ENCODE measurements around the gene RAD9A. TPM values are rescaled to one million over a fixed set of nuclear protein-coding genes. Genes with fewer than 3 reads are reported as not detected.
A peak's percentile ranks its signal among the peaks of the same experiment; 100 is the strongest.

RAD9A gene
- total RNA-seq, 1 donor = 7.6 TPM

DNA sequence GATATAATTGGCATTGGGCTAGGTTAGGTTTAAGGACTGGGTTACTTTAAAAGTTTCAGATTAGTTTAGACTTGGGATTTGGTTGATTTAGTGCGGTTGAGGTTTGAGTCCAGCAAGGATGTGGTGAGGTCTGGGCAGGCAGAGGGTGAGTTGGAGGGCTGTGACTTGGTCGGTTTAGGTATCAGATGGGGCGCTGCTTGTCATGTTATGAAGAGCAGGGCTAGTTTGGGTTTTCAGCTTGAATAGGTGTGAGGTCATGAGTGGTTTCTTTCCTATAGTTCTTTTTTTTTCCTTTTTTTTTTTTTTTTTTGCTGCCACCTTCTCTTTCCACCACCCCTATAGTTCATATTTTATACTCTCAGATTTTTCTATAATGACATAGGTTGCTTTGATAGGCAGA lies 23.2 kb upstream of the RAD9A start:
- TF ChIP-seq, protein P1, sequence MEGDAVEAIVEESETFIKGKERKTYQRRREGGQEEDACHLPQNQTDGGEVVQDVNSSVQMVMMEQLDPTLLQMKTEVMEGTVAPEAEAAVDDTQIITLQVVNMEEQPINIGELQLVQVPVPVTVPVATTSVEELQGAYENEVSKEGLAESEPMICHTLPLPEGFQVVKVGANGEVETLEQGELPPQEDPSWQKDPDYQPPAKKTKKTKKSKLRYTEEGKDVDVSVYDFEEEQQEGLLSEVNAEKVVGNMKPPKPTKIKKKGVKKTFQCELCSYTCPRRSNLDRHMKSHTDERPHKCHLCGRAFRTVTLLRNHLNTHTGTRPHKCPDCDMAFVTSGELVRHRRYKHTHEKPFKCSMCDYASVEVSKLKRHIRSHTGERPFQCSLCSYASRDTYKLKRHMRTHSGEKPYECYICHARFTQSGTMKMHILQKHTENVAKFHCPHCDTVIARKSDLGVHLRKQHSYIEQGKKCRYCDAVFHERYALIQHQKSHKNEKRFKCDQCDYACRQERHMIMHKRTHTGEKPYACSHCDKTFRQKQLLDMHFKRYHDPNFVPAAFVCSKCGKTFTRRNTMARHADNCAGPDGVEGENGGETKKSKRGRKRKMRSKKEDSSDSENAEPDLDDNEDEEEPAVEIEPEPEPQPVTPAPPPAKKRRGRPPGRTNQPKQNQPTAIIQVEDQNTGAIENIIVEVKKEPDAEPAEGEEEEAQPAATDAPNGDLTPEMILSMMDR (IDR thresholded peaks at IDR 0.05; ENCODE audit: extremely low read depth, low read depth, low read length) = no peak
- Histone ChIP-seq H3K9me3 (ENCODE audit: low read depth, low read length) (no peaks in the 10 kb centered on the region), H3K79me2 (ENCODE audit: insufficient read depth, low read length) (peaks cover 90% of the 10 kb centered on the region), H2AFZ (ENCODE audit: low read length) (no peak overlapping the region), H3K27me3 (ENCODE audit: insufficient read depth, low read length) (no peaks in the 10 kb centered on the region), H3K36me3 (ENCODE audit: insufficient read depth, low read length) (peaks cover 24% of the 10 kb centered on the region), H4K20me1 (ENCODE audit: insufficient read depth, low read length) (peaks cover 73% of the 10 kb centered on the region), H3K27ac (ENCODE audit: low read depth, low read length) (peak overlapping the region; percentile 66), H3K4me2 (ENCODE audit: insufficient read depth, low read length) (peak overlapping the region; percentile 16), H3K4me1 (ENCODE audit: insufficient read depth, low read length) (peaks cover 59% of the 10 kb centered on the region), H3K4me3 (ENCODE audit: insufficient read depth, low read length) (no peak overlapping the region)
- peak; percentile 90 for DNase-seq (ENCODE audit: insufficient read length, low spot score, missing footprints)

DNA sequence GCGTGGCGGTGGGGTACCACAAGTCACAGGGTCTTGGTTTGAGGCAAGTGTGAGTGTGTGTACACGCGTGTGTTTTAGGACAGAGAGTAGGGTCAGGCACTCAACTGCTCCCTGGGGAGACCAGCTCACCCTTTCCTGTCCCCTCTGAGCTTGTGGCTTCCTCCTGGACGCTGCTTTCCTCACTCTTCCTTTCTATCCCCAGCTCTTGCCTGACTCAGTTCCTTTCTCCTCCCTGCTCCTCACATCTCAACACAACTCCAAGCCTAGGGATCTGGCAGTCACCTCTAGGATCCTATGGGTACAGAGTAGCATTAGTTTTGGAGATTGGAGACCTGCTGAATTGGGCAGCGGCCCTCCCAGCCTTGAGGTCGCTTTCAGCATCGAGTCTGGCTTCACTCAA lies 22.5 kb upstream of the RAD9A start:
- TF ChIP-seq, protein P1 (IDR thresholded peaks at IDR 0.05; ENCODE audit: extremely low read depth, low read depth, low read length) = no peak
- peaks cover 71% of the 10 kb centered on the region for H4K20me1 ChIP-seq (ENCODE audit: insufficient read depth, low read length)
- no peaks in the 10 kb centered on the region for H3K27me3 ChIP-seq (ENCODE audit: insufficient read depth, low read length)
- H3K4me1 ChIP-seq (ENCODE audit: insufficient read depth, low read length) = peaks cover 59% of the 10 kb centered on the region
- H3K4me2 ChIP-seq (ENCODE audit: insufficient read depth, low read length) = peak overlapping the region; percentile 48
- peaks cover 86% of the 10 kb centered on the region for H3K79me2 ChIP-seq (ENCODE audit: insufficient read depth, low read length)
- DNase-seq (ENCODE audit: insufficient read length, low spot score, missing footprints) = peak; percentile 91
- peak overlapping the region; percentile 10 for H3K4me3 ChIP-seq (ENCODE audit: insufficient read depth, low read length)
- peaks cover 18% of the 10 kb centered on the region for H3K36me3 ChIP-seq (ENCODE audit: insufficient read depth, low read length)
- H2AFZ ChIP-seq (ENCODE audit: low read length) = no peak overlapping the region
- H3K9me3 ChIP-seq (ENCODE audit: low read depth, low read length) = no peaks in the 10 kb centered on the region
- peak overlapping the region; percentile 66 for H3K27ac ChIP-seq (ENCODE audit: low read depth, low read length)

DNA sequence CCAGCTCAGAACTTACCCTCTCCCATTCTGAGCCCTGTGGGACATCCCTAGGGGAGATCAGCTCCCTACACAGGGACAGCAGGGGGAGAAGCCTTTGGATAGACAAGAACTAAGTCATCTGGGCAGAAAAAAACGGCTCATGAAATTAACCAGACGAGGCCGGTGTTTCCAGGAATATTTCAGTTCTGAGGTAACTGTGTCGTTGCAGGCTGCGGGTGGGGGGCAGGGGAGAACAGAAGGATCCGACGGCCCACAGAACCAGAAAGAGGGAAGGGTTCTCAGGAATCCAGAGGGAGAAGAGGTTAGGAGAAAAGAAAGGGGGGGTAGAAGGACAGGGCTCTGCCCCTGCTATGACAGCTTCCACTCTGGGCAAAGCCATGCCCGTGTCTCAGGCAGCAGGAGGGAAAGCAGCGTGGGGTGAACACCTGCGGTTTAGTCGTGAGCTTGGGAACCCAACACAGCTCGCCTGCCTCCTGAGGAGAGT lies 21.9 kb upstream of the RAD9A start:
- H3K27ac ChIP-seq (ENCODE audit: low read depth, low read length) = peak overlapping the region; percentile 66
- no peaks in the 10 kb centered on the region for H3K9me3 ChIP-seq (ENCODE audit: low read depth, low read length)
- no peaks in the 10 kb centered on the region for H3K27me3 ChIP-seq (ENCODE audit: insufficient read depth, low read length)
- H2AFZ ChIP-seq (ENCODE audit: low read length) = no peak overlapping the region
- peak overlapping the region; percentile 48 for H3K4me2 ChIP-seq (ENCODE audit: insufficient read depth, low read length)
- DNase-seq (ENCODE audit: insufficient read length, low spot score, missing footprints) = peak; percentile 95
- H4K20me1 ChIP-seq (ENCODE audit: insufficient read depth, low read length) = peaks cover 65% of the 10 kb centered on the region
- peaks cover 12% of the 10 kb centered on the region for H3K36me3 ChIP-seq (ENCODE audit: insufficient read depth, low read length)
- H3K79me2 ChIP-seq (ENCODE audit: insufficient read depth, low read length) = peaks cover 80% of the 10 kb centered on the region
- TF ChIP-seq, protein P1 (IDR thresholded peaks at IDR 0.05; ENCODE audit: extremely low read depth, low read depth, low read length) = no peak
- H3K4me3 ChIP-seq (ENCODE audit: insufficient read depth, low read length) = peak overlapping the region; percentile 10
- peaks cover 65% of the 10 kb centered on the region for H3K4me1 ChIP-seq (ENCODE audit: insufficient read depth, low read length)

DNA sequence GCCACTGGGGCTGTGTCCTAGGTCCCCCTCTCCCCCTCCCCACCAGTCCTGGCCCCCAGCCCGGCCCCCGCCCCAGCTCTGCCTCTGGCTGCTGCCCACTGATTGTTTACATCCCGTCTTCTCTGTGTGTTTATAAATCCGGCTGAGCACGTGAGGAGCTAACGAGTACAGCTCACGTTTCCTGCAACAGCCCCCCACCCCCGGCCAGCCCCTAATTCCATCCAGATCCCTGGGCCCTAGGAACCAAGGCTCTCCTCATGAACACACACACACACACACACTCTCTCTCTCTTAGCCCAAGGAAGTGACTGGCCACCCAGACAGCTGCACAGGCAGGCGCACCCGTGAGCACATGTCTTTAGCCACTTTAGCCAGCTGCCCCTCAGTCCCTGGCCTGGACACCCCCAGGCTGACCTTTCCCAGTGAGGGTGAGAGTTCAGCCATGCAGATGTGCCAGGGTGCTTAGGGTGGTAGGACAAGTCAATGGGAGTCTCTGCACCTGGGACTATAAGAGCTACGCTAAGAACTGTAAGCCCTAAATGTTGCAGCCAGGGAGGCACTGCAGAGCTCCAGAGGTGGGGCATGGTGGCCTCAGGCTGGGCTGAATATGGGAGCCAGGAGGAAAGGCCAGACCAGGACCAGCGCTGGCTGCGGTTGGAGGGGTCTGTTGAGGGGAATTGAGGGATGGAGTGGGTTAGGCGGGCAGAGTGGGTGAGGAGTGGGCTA lies 21.3 kb upstream of the RAD9A start:
- Histone ChIP-seq H3K4me2 (ENCODE audit: insufficient read depth, low read length) (peak overlapping the region; percentile 88), H3K4me1 (ENCODE audit: insufficient read depth, low read length) (peaks cover 68% of the 10 kb centered on the region), H3K36me3 (ENCODE audit: insufficient read depth, low read length) (peaks cover 5% of the 10 kb centered on the region), H3K27me3 (ENCODE audit: insufficient read depth, low read length) (no peaks in the 10 kb centered on the region), H3K9me3 (ENCODE audit: low read depth, low read length) (no peaks in the 10 kb centered on the region), H3K4me3 (ENCODE audit: insufficient read depth, low read length) (peak overlapping the region; percentile 85), H3K27ac (ENCODE audit: low read depth, low read length) (peak overlapping the region; percentile 76), H4K20me1 (ENCODE audit: insufficient read depth, low read length) (peaks cover 59% of the 10 kb centered on the region), H2AFZ (ENCODE audit: low read length) (no peak overlapping the region), H3K79me2 (ENCODE audit: insufficient read depth, low read length) (peaks cover 74% of the 10 kb centered on the region)
- peak; percentile 94 for DNase-seq (ENCODE audit: insufficient read length, low spot score, missing footprints)
- TF ChIP-seq, protein P1 (IDR thresholded peaks at IDR 0.05; ENCODE audit: extremely low read depth, low read depth, low read length) = no peak
